H9 (cell line): ENCODE measurements around the gene VGF. TPM values are rescaled to one million over a fixed set of nuclear protein-coding genes. Genes with fewer than 3 reads are reported as not detected.

ENCODE experiments used
- DNase-seq: peaks from one replicate; pipeline ENCODE4 v3.0.0-alpha.2; 2017
- H2AFZ ChIP-seq: one replicate; pipeline ENCODE4 v1.6.1; 2013; ENCODE audit warnings: mild to moderate bottlenecking, low read length, control low read depth, moderate library complexity
- H2AK5ac ChIP-seq: 2 replicates; pipeline ENCODE4 v1.6.1; 2013; ENCODE audit warnings: low read length, control low read depth, mixed read lengths; ENCODE audit not compliant: insufficient read length
- H2BK120ac ChIP-seq: one replicate; pipeline ENCODE4 v1.6.1; 2013; ENCODE audit warnings: low read depth, mild to moderate bottlenecking, low read length, control low read depth, inconsistent platforms; ENCODE audit not compliant: poor library complexity, severe bottlenecking
- H2BK12ac ChIP-seq: 2 replicates; pipeline ENCODE4 v1.6.1; 2013; ENCODE audit warnings: low read length, control low read depth, mixed read lengths, low read depth; ENCODE audit not compliant: insufficient read length
- H2BK15ac ChIP-seq: 2 replicates; pipeline ENCODE4 v1.6.1; 2013; ENCODE audit warnings: low read depth, low read length, control low read depth
- H2BK20ac ChIP-seq: one replicate; pipeline ENCODE4 v1.6.1; 2013; ENCODE audit warnings: low read depth, mild to moderate bottlenecking, low read length, control low read depth, inconsistent platforms; ENCODE audit not compliant: poor library complexity, severe bottlenecking
- H2BK5ac ChIP-seq: 2 replicates; pipeline ENCODE4 v1.6.1; 2013; ENCODE audit warnings: low read length, control low read depth, mixed read lengths; ENCODE audit not compliant: insufficient read length
- H3K14ac ChIP-seq: 2 replicates; pipeline ENCODE4 v1.6.1; 2013; ENCODE audit warnings: low read length, control low read depth; ENCODE audit not compliant: insufficient read depth
- H3K18ac ChIP-seq: 2 replicates; pipeline ENCODE4 v1.6.1; 2013; ENCODE audit warnings: low read depth, mild to moderate bottlenecking, mixed read lengths, low read length, control low read depth; ENCODE audit not compliant: insufficient read length
- H3K23ac ChIP-seq: 2 replicates; pipeline ENCODE4 v1.6.1; 2013; ENCODE audit warnings: low read length, control low read depth, mixed read lengths, low read depth; ENCODE audit not compliant: insufficient read length
- H3K23me2 ChIP-seq: 2 replicates; pipeline ENCODE4 v1.6.1; 2013; ENCODE audit warnings: low read depth, mild to moderate bottlenecking, mixed read lengths, low read length, control low read depth; ENCODE audit not compliant: insufficient read length, poor library complexity, severe bottlenecking
- H3K27ac ChIP-seq: 2 replicates; pipeline ENCODE4 v1.5.1; 2013; ENCODE audit warnings: low read length, control low read depth, mixed read lengths, low read depth; ENCODE audit not compliant: insufficient read length
- H3K27me3 ChIP-seq: 2 replicates; pipeline ENCODE4 v1.6.1; 2013; ENCODE audit warnings: low read length, control low read depth, inconsistent platforms; ENCODE audit not compliant: insufficient read depth
- H3K4ac ChIP-seq: 2 replicates; pipeline ENCODE4 v1.6.1; 2013; ENCODE audit warnings: low read depth, mild to moderate bottlenecking, control low read depth, inconsistent platforms, low read length, moderate library complexity
- H3K4me1 ChIP-seq: 2 replicates; pipeline ENCODE4 v1.6.1; 2013; ENCODE audit warnings: low read length, control low read depth, inconsistent platforms; ENCODE audit not compliant: insufficient read depth
- H3K4me2 ChIP-seq: 2 replicates; pipeline ENCODE4 v1.6.1; 2013; ENCODE audit warnings: low read length, control low read depth, mixed read lengths; ENCODE audit not compliant: insufficient read length, insufficient read depth
- H3K56ac ChIP-seq: 2 replicates; pipeline ENCODE4 v1.6.1; 2013; ENCODE audit warnings: low read depth, mild to moderate bottlenecking, mixed read lengths, low read length, control low read depth; ENCODE audit not compliant: insufficient read length
- H3K79me1 ChIP-seq: 2 replicates; pipeline ENCODE4 v1.6.1; 2013; ENCODE audit warnings: low read depth, mild to moderate bottlenecking, moderate library complexity, low read length, control low read depth, inconsistent platforms; ENCODE audit not compliant: insufficient read depth, poor library complexity, severe bottlenecking
- H3K79me2 ChIP-seq: 2 replicates; pipeline ENCODE4 v1.6.1; 2013; ENCODE audit warnings: low read length, control low read depth, inconsistent platforms; ENCODE audit not compliant: insufficient read depth
- H3K9ac ChIP-seq: 2 replicates; pipeline ENCODE4 v1.6.1; 2013; ENCODE audit warnings: low read length, control low read depth, mixed read lengths; ENCODE audit not compliant: insufficient read length; ENCODE audit errors: extremely low read depth
- H3K9me3 ChIP-seq: one replicate; pipeline ENCODE4 v1.6.1; 2013; ENCODE audit warnings: low read depth, low read length, inconsistent platforms; ENCODE audit not compliant: control insufficient read depth
- H3T11ph ChIP-seq: one replicate; pipeline ENCODE4 v1.6.1; 2013; ENCODE audit warnings: mild to moderate bottlenecking, low read length, control low read depth, inconsistent platforms
- H4K20me1 ChIP-seq: one replicate; pipeline ENCODE4 v1.6.1; 2013; ENCODE audit not compliant: control insufficient read depth, insufficient read length, insufficient read depth
- H4K5ac ChIP-seq: 2 replicates; pipeline ENCODE4 v1.6.1; 2013; ENCODE audit warnings: low read depth, mild to moderate bottlenecking, mixed read lengths, low read length, control low read depth; ENCODE audit not compliant: insufficient read length
- H4K8ac ChIP-seq: replicated peaks from 2 replicates; pipeline ENCODE4 v1.6.1; 2013; ENCODE audit warnings: low read length, control low read depth, mixed read lengths, low read depth; ENCODE audit not compliant: insufficient read length
- H4K91ac ChIP-seq: 2 replicates; pipeline ENCODE4 v1.6.1; 2013; ENCODE audit warnings: low read depth, mild to moderate bottlenecking, moderate library complexity, mixed read lengths, low read length, control low read depth; ENCODE audit not compliant: insufficient read length
- H3K27ac Mint-ChIP-seq, 3 experiments: 2 replicates in 2 of 3; 3 replicates in 1 of 3; pipeline ENCODE4 v1.8.0; 2020 to 2021; ENCODE audit warnings: mixed read lengths in 3 of 3, mild to moderate bottlenecking in 1 of 3, moderate library complexity in 1 of 3
- H3K27me3 Mint-ChIP-seq: 2 replicates; pipeline ENCODE4 v1.8.0; 2021; ENCODE audit warnings: low read depth, mild to moderate bottlenecking, moderate library complexity, mixed read lengths
- H3K36me3 Mint-ChIP-seq, 3 experiments: 2 replicates in 2 of 3; 3 replicates in 1 of 3; pipeline ENCODE4 v1.8.0; 2020 to 2021; ENCODE audit warnings: low read depth in 3 of 3, mixed read lengths in 3 of 3; ENCODE audit not compliant: insufficient read depth in 1 of 3
- H3K4me1 Mint-ChIP-seq, 2 experiments: 2 replicates each; pipeline ENCODE4 v1.8.0; 2020; ENCODE audit warnings: mixed read lengths in 2 of 2
- H3K4me3 Mint-ChIP-seq, 2 experiments: 2 replicates in 1 of 2; 3 replicates in 1 of 2; pipeline ENCODE4 v1.8.0; 2020 to 2021; ENCODE audit warnings: mild to moderate bottlenecking in 2 of 2, mixed read lengths in 2 of 2, moderate library complexity in 1 of 2
- H3K9me3 Mint-ChIP-seq, 2 experiments: 2 replicates in 1 of 2; 3 replicates in 1 of 2; pipeline ENCODE4 v1.8.0; 2020; ENCODE audit warnings: mild to moderate bottlenecking in 2 of 2, mixed read lengths in 2 of 2, moderate library complexity in 1 of 2
- WGBS: extraction: QIAGEN DNeasy Blood & Tissue Kit; methylation state at CpG from one replicate; pipeline ENCODE4 v1.1.7; 2013; ENCODE audit warnings: missing lambda C conversion rate, low lambda C conversion rate, mixed read lengths; ENCODE audit not compliant: insufficient read length; ENCODE audit errors: extremely low coverage; 5-methylcytosine and 5-hydroxymethylcytosine counted together
- total RNA-seq: library from RNA; stranded (reverse); gene quantifications from 2 replicates; pipeline ENCODE4 v1.2.1, GENCODE V29; 2021
- TF ChIP-seq, protein P1 (sequence below): fragments of 200-600 bp; sonication (generic); conservative IDR thresholded peaks from 3 replicates; pipeline ENCODE4 v1.8.0; 2021; ENCODE audit warnings: antibody characterized with exemption, mild to moderate bottlenecking

Gene VGF
- total RNA-seq, 1 experiment from 2014 or later = 37.1 TPM

DNA sequence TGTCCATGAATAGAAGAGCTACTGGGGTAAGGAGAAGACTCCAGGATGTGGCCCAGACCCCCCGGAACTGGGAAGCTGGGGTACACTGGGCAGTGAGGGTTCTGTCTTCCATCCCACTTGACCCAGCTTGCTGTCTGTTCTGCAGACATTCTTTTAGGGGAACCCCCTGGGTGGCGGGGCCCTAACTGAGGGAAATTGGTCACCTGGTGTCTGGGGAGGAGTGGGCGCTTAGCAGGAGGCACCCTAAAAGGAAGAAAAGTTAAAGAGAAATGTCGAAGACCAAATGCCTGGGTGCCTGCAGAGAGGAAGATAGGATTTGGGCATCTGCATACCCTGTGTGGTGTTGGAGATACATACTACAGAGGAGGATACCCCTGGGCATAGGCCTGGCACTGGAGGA is 10.1 kb downstream of the VGF start:
- no peaks in the 10 kb centered on the region for H3K79me2 ChIP-seq
- TF ChIP-seq, protein P1, sequence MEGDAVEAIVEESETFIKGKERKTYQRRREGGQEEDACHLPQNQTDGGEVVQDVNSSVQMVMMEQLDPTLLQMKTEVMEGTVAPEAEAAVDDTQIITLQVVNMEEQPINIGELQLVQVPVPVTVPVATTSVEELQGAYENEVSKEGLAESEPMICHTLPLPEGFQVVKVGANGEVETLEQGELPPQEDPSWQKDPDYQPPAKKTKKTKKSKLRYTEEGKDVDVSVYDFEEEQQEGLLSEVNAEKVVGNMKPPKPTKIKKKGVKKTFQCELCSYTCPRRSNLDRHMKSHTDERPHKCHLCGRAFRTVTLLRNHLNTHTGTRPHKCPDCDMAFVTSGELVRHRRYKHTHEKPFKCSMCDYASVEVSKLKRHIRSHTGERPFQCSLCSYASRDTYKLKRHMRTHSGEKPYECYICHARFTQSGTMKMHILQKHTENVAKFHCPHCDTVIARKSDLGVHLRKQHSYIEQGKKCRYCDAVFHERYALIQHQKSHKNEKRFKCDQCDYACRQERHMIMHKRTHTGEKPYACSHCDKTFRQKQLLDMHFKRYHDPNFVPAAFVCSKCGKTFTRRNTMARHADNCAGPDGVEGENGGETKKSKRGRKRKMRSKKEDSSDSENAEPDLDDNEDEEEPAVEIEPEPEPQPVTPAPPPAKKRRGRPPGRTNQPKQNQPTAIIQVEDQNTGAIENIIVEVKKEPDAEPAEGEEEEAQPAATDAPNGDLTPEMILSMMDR = no peak
- H2AK5ac ChIP-seq = no peak overlapping the region
- H2BK120ac ChIP-seq = no peak overlapping the region
- H3K4me2 ChIP-seq = peak overlapping the region; percentile 64
- H3K4me1 ChIP-seq = no peaks in the 10 kb centered on the region; the same call in 1 of the 2 replicates
- no peak for DNase-seq
- no peak overlapping the region for H2BK15ac ChIP-seq
- peak overlapping the region in 2 of 3 experiments; percentile 17 to 85; a peak in 2 of 7 replicates for H3K27ac Mint-ChIP-seq
- no peak overlapping the region for H3K18ac ChIP-seq
- H3K9me3 Mint-ChIP-seq = peaks cover 2 to 8% of the 10 kb centered on the region in 2 experiments; a peak in 4 of 5 replicates
- H3K27ac ChIP-seq = no peak overlapping the region
- H3K9ac ChIP-seq = no peak overlapping the region
- H3K14ac ChIP-seq = no peak overlapping the region
- peaks cover 30 to 42% of the 10 kb centered on the region in 2 experiments for H3K4me1 Mint-ChIP-seq
- no peaks in the 10 kb centered on the region; the same call in 1 of the 2 replicates for H3K27me3 ChIP-seq
- peak overlapping the region; percentile 74 to 89 for H3K4me3 Mint-ChIP-seq
- no peaks in the 10 kb centered on the region for H3K9me3 ChIP-seq
- WGBS = no CpG with 5 or more reads among the region's 4 CpGs
- peaks cover 11% of the 10 kb centered on the region for H3K27me3 Mint-ChIP-seq
- H2BK12ac ChIP-seq = no peak overlapping the region
- H2AFZ ChIP-seq = no peak overlapping the region
- no peak overlapping the region for H3K56ac ChIP-seq
- H3K4ac ChIP-seq = no peak overlapping the region
- H4K20me1 ChIP-seq = no peaks in the 10 kb centered on the region
- no peaks in the 10 kb centered on the region for H3K79me1 ChIP-seq
- H3K36me3 Mint-ChIP-seq = peaks cover 0 to 28% (median 24%) of the 10 kb centered on the region in 3 experiments; a peak in 4 of 7 replicates
- peaks cover 6% of the 10 kb centered on the region for H3K23me2 ChIP-seq
- H4K5ac ChIP-seq = no peak overlapping the region
- no peak overlapping the region for H2BK5ac ChIP-seq
- H3T11ph ChIP-seq = no peak overlapping the region
- H4K91ac ChIP-seq = no peak overlapping the region
- H3K23ac ChIP-seq = no peak overlapping the region
- H2BK20ac ChIP-seq = no peak overlapping the region
- H4K8ac ChIP-seq = no peak overlapping the region
